HepG2 (cell line): Measurements from ENCODE around the gene DENND4C. TPM values are rescaled to one million over a fixed set of nuclear protein-coding genes. Genes with fewer than 3 reads are reported as not detected.

ENCODE experiments used
- ADNP ChIP-seq: sonication (generic); formaldehyde crosslinking; IDR thresholded peaks from 2 replicates; pipeline ENCODE4 v1.4.0; 2020; ENCODE audit warnings: missing genetic modification reagents
- BRCA1 ChIP-seq: sonication (generic); formaldehyde crosslinking; IDR thresholded peaks from 2 replicates; pipeline ENCODE4 v1.4.0; 2020; ENCODE audit warnings: missing genetic modification reagents
- CBFB ChIP-seq: sonication (generic); formaldehyde crosslinking; IDR thresholded peaks from 2 replicates; pipeline ENCODE4 v1.4.0; 2020; ENCODE audit warnings: missing genetic modification reagents
- CREB1 ChIP-seq, 2 experiments: fragments of 450-650 bp in 1 of 2; IDR thresholded peaks; 2 replicates each; pipeline ENCODE4 v1.6.1; 2016 to 2017; ENCODE audit warnings: control low read depth in 1 of 2, mild to moderate bottlenecking in 1 of 2, missing compliant biosample characterization in 1 of 2, missing genetic modification characterization in 1 of 2
- EEA1 ChIP-seq: sonication (generic); formaldehyde crosslinking; IDR thresholded peaks from 2 replicates; pipeline ENCODE4 v1.5.1; 2020; ENCODE audit warnings: mild to moderate bottlenecking, missing genetic modification reagents, borderline replicate concordance
- ETV6 ChIP-seq: sonication (generic); formaldehyde crosslinking; conservative IDR thresholded peaks from 2 replicates; pipeline ENCODE4 v1.4.0; 2020; ENCODE audit warnings: missing genetic modification reagents
- FOXM1 ChIP-seq: sonication (generic); formaldehyde crosslinking; IDR thresholded peaks from 2 replicates; pipeline ENCODE4 v1.5.0; 2020; ENCODE audit warnings: missing genetic modification reagents
- GZF1 ChIP-seq: sonication (generic); formaldehyde crosslinking; IDR thresholded peaks from 2 replicates; pipeline ENCODE4 v1.5.1; 2020; ENCODE audit warnings: mild to moderate bottlenecking, missing genetic modification reagents
- HMG20A ChIP-seq: IDR thresholded peaks from 2 replicates; pipeline ENCODE4 v1.6.1; 2016; ENCODE audit warnings: borderline replicate concordance
- HNRNPUL1 ChIP-seq: fragments of 200-400 bp; formaldehyde crosslinking; IDR thresholded peaks from 2 replicates; pipeline ENCODE4 v1.6.1; 2017; ENCODE audit warnings: low read depth, mild to moderate bottlenecking, low read length, moderate library complexity
- KDM3A ChIP-seq: IDR thresholded peaks from 2 replicates; pipeline ENCODE4 v1.6.1; 2018; ENCODE audit warnings: low read depth, missing compliant biosample characterization
- MTF1 ChIP-seq: sonication (generic); formaldehyde crosslinking; IDR thresholded peaks from 2 replicates; pipeline ENCODE4 v1.5.0; 2020; ENCODE audit warnings: missing genetic modification reagents
- MXD4 ChIP-seq: IDR thresholded peaks from 2 replicates; pipeline ENCODE4 v1.6.1; 2016; ENCODE audit warnings: mild to moderate bottlenecking, missing biosample characterization, missing genetic modification reagents
- PBX3 ChIP-seq: sonication (generic); formaldehyde crosslinking; IDR thresholded peaks from 2 replicates; pipeline ENCODE4 v1.8.1; 2023; ENCODE audit warnings: missing genetic modification reagents, inconsistent platforms, borderline replicate concordance
- RBM39 ChIP-seq: fragments of 200-400 bp; formaldehyde crosslinking; IDR thresholded peaks from one replicate; pipeline ENCODE4 v1.6.1; 2018; ENCODE audit warnings: antibody characterized with exemption, mild to moderate bottlenecking, low read depth, low read length; ENCODE audit not compliant: poor library complexity, severe bottlenecking
- RFX1 ChIP-seq: fragments of 450-650 bp; IDR thresholded peaks from 2 replicates; pipeline ENCODE4 v1.6.1; 2017
- SIX4 ChIP-seq: sonication (generic); formaldehyde crosslinking; IDR thresholded peaks from 2 replicates; pipeline ENCODE4 v1.4.0; 2020; ENCODE audit warnings: missing genetic modification reagents
- SMC3 ChIP-seq: IDR thresholded peaks from 2 replicates; pipeline ENCODE4 v1.6.1; 2011; ENCODE audit warnings: low read length, improper control_type of control experiment
- SP140L ChIP-seq: sonication (generic); formaldehyde crosslinking; IDR thresholded peaks from 2 replicates; pipeline ENCODE4 v1.4.0; 2020; ENCODE audit warnings: missing genetic modification reagents, borderline replicate concordance
- SRY ChIP-seq: sonication (generic); formaldehyde crosslinking; IDR thresholded peaks from 2 replicates; pipeline ENCODE4 v1.8.0; 2022; ENCODE audit warnings: mild to moderate bottlenecking, missing genetic modification reagents
- STAG1 ChIP-seq: sonication (generic); formaldehyde crosslinking; IDR thresholded peaks from 2 replicates; pipeline ENCODE4 v1.4.0; 2020; ENCODE audit warnings: missing genetic modification reagents
- YEATS2 ChIP-seq: sonication (generic); formaldehyde crosslinking; IDR thresholded peaks from 2 replicates; pipeline ENCODE4 v1.4.0; 2020; ENCODE audit warnings: missing genetic modification reagents, borderline replicate concordance
- ZFP37 ChIP-seq: sonication (generic); formaldehyde crosslinking; IDR thresholded peaks from 2 replicates; pipeline ENCODE4 v1.4.0; 2020; ENCODE audit warnings: missing genetic modification reagents, borderline replicate concordance
- ZNF225 ChIP-seq: sonication (generic); formaldehyde crosslinking; IDR thresholded peaks from 2 replicates; pipeline ENCODE4 v1.4.0; 2020; ENCODE audit warnings: mild to moderate bottlenecking, missing genetic modification reagents
- ZNF234 ChIP-seq: sonication (generic); formaldehyde crosslinking; conservative IDR thresholded peaks from 2 replicates; pipeline ENCODE4 v1.5.1; 2020; ENCODE audit warnings: mild to moderate bottlenecking, missing genetic modification reagents
- ZNF33B ChIP-seq: sonication (generic); formaldehyde crosslinking; IDR thresholded peaks from 2 replicates; pipeline ENCODE4 v1.5.1; 2020; ENCODE audit warnings: mild to moderate bottlenecking, missing genetic modification reagents
- ZNF468 ChIP-seq: sonication (generic); formaldehyde crosslinking; IDR thresholded peaks from 2 replicates; pipeline ENCODE4 v1.8.0; 2022; ENCODE audit warnings: mild to moderate bottlenecking, moderate library complexity, missing genetic modification reagents
- ZNF510 ChIP-seq: sonication (generic); formaldehyde crosslinking; IDR thresholded peaks from 2 replicates; pipeline ENCODE4 v1.4.0; 2020; ENCODE audit warnings: low read depth, mild to moderate bottlenecking, missing genetic modification reagents
- ZNF678 ChIP-seq: sonication (generic); formaldehyde crosslinking; IDR thresholded peaks from 2 replicates; pipeline ENCODE4 v1.4.0; 2020; ENCODE audit warnings: mild to moderate bottlenecking, missing genetic modification reagents
- ZNF788 ChIP-seq: sonication (generic); formaldehyde crosslinking; IDR thresholded peaks from 2 replicates; pipeline ENCODE4 v1.5.0; 2020; ENCODE audit warnings: mild to moderate bottlenecking, missing genetic modification reagents, borderline replicate concordance
- ZNF891 ChIP-seq: sonication (generic); formaldehyde crosslinking; IDR thresholded peaks from 2 replicates; pipeline ENCODE4 v1.5.0; 2020; ENCODE audit warnings: mild to moderate bottlenecking, missing genetic modification reagents
- polyA plus RNA-seq, 8 experiments: library from polyadenylated mRNA; depleted of rRNA in 3 of 8; stranded (reverse) in 7 of 8; unstranded in 1 of 8; fragments of >200 nt; fragmentation: Illumina TruSeq in 4 of 8; extraction: Trizol in 4 of 8; gene quantifications; 2 replicates each; pipeline versions ENCODE4 v1.2.1 to v1.2.3, GENCODE V29; 2011 to 2016; ENCODE audit warnings: low read depth in 4 of 8, missing spikeins in 1 of 8, mixed read lengths in 1 of 8; ENCODE audit not compliant: insufficient read depth in 1 of 8
- total RNA-seq, 5 experiments: library from RNA; depleted of rRNA; stranded (reverse); fragments of >200 nt; fragmentation: Illumina TruSeq; extraction: Trizol; gene quantifications; 2 replicates each; pipeline ENCODE4 v1.2.3, GENCODE V29; 2016; ENCODE audit warnings: low read depth in 1 of 5

DENND4C gene
- total and polyA plus RNA-seq, 2 of the 13 experiments (the other 11 are each of a cell fraction or from before 2014, with no cell fraction given) = 19.1 to 27.2 TPM

- TF ChIP-seq ZFP37 (no peak), KDM3A (CRISPR knock-in tag) (no peak), SRY (CRISPR knock-in tag) (peak; percentile 91; the same call in 1 of the 2 replicates), PBX3 (CRISPR knock-in tag) (no peak), ZNF234 (CRISPR knock-in tag) (no peak), ETV6 (CRISPR knock-in tag) (peak; percentile 54; the same call in 1 of the 2 replicates), HNRNPUL1 (no peak), ZNF33B (CRISPR knock-in tag) (peak; percentile 90; the same call in 1 of the 2 replicates), ZNF788 (CRISPR knock-in tag) (peak; percentile 88; the same call in 1 of the 2 replicates), CBFB (CRISPR knock-in tag) (no peak; the same call in 1 of the 2 replicates), FOXM1 (CRISPR knock-in tag) (no peak), MXD4 (CRISPR knock-in tag) (0 out of 2 replicates have a peak, but pooled peaks have one; percentile 29), ZNF891 (peak; percentile 84), BRCA1 (peak; percentile 22; the same call in 1 of the 2 replicates), SP140L (CRISPR knock-in tag) (no peak), RFX1 (no peak), EEA1 (peak; percentile 65; the same call in 1 of the 2 replicates), STAG1 (no peak), ADNP (CRISPR knock-in tag) (no peak), ZNF225 (CRISPR knock-in tag) (peak; percentile 65; the same call in 1 of the 2 replicates), SMC3 (no peak), SIX4 (CRISPR knock-in tag) (no peak), ZNF510 (CRISPR knock-in tag) (0 out of 2 replicates have a peak, but pooled peaks have one; percentile 32), YEATS2 (0 out of 2 replicates have a peak, but pooled peaks have one; percentile 29), CREB1 (IDR thresholded peaks at IDR 0.05) (no peak), CREB1 (CRISPR knock-in tag; IDR thresholded peaks at IDR 0.05) (no peak), GZF1 (CRISPR knock-in tag) (no peak; the same call in 1 of the 2 replicates), HMG20A (CRISPR knock-in tag) (peak; percentile 17; the same call in 1 of the 2 replicates), ZNF468 (no peak), RBM39 (no peak), MTF1 (CRISPR knock-in tag) (0 out of 2 replicates have a peak, but pooled peaks have one; percentile 39), ZNF678 (CRISPR knock-in tag) (no peak)
Measured at GRCh38 chr9:19230355-19231125, at the start of gene DENND4C (continued).
